ENCODE results near the gene APPL2. TPM values are rescaled to one million over a fixed set of nuclear protein-coding genes. Genes with fewer than 3 reads are reported as not detected.
A peak's percentile ranks its signal among the peaks of the same experiment; 100 is the strongest.
"Not testable (repeated sequence)": the region's sequence is repeated elsewhere in the genome, so short reads cannot be mapped to it uniquely, and the experiment has no call there.

Gene APPL2
- total RNA-seq, 1 donor from 2014 or later = 42.6 TPM

DNA sequence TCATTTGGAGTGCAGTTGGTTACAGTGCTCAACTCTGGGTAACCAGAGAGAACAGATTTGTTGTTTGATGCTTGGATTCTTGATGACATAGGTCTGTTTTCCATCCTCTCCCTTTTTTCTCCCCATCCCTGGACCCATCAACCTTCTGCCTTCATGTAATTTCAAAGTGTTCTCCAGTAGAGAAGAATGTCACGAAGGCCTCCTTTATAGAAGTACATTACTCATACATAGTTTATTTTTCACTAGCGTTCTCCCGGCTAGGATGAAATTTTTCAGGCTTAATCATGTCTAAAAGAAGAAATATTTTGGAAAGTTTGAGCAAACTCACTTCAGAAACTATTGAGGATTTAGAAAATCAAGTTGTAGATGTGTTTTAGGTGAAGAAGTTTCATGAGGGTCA, 20.9 kb upstream of the APPL2 start:
- DNase-seq (ENCODE audit: low spot score) = no peak

DNA sequence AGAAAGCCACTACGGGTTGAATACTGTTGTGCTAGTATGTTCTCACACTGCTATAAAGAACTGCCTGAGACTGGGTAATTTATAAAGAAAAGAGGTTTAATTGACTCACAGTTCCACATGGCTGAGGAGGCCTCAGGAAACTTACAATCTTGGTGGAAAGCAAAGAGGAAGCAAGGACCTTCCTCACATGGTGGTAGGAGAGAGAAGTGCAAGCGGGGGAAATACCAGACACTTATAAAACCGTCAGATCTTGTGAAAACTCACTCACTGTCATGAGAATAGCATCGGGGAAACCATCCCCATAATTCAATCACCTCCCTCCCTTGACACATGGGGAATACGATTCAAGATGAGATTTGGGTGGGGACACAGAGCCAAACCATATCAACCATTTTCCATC, 20.5 kb upstream of the APPL2 start:
- not testable (repeated sequence) for DNase-seq (ENCODE audit: low spot score)

DNA sequence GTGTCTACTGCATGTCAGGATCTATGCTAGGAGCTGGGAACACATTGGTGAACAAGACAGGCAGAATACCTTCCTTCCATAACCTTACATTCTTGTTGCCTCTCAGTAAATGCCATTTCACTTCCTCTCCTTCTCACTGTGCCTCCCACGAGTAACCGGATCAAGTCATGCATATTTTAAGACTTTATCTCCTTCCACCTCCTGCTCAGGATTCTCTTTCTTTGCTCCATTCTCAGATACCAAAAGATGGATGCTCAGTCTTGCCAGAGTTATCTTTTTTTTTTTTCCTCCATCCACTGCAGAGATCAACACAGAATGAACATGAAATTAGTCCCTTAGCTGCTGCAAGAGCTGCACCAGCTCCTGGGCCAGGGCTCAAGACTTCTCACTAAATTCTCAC, 20.0 kb upstream of the APPL2 start:
- DNase-seq (ENCODE audit: low spot score) = no peak

DNA sequence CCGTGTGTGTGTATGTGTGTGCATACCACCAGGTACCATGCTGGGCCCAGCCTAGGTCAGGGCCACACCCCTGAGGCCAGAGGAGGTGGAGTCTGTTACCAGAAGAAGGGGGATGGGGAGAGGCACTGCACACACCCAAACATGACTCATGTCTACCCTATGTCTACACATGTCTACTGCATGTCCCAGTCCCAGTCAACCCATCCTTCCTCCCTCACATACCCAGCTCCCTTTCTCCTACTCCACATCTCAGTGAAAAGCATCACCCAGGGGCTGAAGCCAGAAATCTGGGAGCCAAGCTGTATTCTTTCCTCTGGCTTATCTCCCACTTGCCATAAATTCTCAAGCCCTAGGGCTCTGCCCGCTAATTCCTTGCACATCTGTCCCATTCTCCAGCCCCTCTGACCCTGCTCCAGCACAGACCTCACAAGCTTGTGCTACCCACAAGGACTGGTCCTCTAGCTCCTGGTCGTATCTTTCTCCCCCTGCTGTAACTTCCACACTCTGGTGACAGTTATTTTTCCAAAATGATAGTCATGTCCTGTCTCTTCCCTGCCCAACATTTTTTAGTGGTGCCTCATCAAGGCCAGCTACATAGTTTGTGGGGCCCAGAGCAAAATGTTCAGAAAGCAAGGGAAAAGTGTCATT, 18.0 kb upstream of the APPL2 start:
- peak; percentile 76 for DNase-seq (ENCODE audit: low spot score)

DNA sequence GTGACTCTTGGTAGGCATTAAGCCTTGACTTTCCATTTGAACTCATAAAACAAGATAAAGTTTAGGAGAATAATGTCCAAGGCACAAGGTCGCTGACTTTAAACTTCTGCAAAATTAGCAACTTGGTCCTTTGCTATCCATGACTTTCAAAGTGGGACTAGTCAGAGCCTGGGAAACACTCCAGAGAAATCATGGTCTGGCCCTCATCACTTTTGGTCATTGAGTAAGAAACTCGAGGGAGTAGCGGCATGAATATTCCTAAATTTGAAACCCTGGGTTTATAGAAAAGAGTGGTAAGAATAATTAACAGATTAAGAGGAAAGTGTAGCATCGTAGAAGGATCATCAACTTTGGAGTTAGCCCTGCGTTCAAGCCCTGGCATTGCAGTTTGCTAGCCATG, 16.9 kb upstream of the APPL2 start:
- DNase-seq (ENCODE audit: low spot score) = no peak

DNA sequence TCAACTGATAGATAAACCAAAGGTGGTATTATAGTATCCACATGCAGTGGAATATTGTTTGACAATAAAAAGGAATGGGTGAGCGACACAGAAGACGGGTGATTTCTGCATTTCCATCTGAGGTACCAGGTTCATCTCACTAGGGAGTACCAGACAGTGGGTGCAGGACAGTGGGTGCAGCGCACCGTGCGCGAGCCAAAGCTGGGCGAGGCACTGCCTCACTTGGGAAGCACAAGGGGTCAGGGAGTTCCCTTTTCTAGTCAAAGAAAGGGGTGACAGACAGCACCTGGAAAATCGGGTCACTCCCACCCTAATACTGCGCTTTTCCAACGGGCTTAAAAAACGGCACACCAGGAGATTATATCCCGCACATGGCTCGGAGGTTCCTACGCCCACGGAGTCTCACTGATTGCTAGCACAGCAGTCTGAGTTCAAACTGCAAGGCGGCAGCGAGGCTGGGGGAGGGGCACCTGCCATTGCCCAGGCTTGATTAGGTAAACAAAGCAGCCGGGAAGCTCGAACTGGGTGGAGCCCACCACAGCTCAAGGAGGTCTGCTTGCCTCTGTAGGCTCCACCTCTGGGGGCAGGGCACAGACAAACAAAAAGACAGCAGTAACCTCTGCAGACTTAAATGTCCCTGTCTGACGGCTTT, 9.9 kb upstream of the APPL2 start:
- not testable (repeated sequence) for DNase-seq (ENCODE audit: low spot score)

GRCh38 chr12:105245291-105245690, 9.3 kb upstream of the APPL2 start:
- no peak for DNase-seq (ENCODE audit: low spot score)

- no peak for DNase-seq (ENCODE audit: low spot score)
These were observed 4.3 kb upstream of the APPL2 start for GRCh38 chr12:105240228-105240627.

DNA sequence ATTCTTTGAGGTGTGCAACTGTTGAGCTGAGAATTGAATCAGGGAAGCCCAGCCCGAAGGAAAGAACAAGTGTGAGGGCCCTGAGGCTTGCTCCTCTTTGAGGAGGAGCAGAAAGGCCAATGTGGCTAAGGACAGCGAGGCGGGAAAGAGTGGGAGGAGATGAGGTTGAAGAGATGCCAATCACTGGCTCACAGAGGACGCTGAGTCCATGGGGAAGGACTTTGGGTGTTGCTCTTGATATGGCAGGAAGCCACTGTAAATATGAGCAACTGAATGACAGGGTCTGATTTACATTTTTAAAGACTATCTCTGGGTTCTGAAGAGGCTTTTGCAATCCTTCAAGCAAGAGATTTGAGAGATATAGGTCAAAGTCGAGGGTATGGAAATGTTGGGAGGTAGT, 3.3 kb upstream of the APPL2 start:
- DNase-seq (ENCODE audit: low spot score) = no peak

GRCh38 chr12:105237666-105238065, 1.7 kb upstream of the APPL2 start:
- no peak for DNase-seq (ENCODE audit: low spot score)

- DNase-seq (ENCODE audit: low spot score) = no peak
These were observed 668 bp downstream of the APPL2 start for GRCh38 chr12:105235281-105235731.

DNA sequence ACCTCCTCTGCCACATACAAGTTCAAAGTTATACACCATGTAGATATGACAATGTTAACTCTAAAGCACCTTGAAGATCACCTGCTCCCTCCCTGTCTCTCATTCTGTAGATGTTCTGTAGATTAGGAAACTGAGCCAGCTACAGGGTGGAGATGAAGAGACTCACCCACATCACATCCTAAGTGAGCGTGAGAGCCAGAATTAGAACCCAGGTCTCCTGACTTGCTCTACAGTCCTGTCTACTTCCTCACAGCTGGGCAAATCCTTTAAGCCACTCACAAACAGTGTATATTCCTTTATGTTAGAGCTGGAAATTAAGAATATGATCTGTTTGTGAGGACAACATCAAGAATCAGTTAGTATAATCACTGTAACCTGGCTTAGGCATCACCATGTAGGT, 1.8 kb downstream of the APPL2 start:
- no peak for DNase-seq (ENCODE audit: low spot score)

DNA sequence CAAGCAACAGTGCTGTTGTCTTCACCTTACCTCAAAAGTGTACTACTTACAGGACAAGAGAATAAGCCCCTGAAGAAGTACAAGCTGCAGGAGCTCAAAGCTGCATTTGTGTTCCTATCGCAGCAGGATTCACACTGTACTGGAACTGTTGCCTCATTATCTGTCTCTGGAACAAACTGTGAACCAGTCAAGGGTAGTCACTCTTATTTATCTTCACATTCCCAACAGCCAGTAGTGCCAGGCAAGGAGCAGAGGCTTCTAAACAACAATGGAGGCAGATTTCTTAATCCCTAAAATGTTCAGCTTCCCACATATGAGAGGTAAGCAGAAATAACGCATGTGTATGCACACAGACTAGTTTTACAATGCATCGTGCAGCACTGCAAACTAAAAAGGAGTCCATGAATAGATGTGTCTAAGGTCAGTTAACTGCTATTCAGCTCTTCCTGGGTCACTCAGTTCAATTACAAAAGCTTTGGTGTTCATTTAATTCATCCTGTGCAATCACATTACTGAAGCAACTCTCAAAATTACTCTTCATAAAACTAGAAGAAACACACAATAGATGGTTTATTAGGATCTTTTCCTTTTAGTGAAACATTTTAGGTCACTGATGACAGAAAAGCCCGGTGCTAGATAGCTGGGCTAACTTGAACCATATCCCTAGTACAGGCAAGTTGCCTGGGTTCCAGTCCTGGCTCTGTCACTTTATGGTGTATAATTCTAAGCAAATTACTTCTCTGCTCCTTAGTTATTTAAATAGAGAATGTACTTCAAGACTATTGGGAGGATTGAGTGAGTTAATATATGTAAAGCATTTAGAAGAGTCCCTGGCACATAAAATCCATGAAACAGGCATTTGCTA, 2.7 kb downstream of the APPL2 start:
- no peak for DNase-seq (ENCODE audit: low spot score)

- DNase-seq (ENCODE audit: low spot score) = no peak
These were observed 4.6 kb downstream of the APPL2 start for GRCh38 chr12:105231396-105231795.

- peak; percentile 56 for DNase-seq (ENCODE audit: low spot score)
These were observed 6.6 kb downstream of the APPL2 start for GRCh38 chr12:105229371-105229770.

GRCh38 chr12:105228966-105229365, 7.0 kb downstream of the APPL2 start:
- DNase-seq (ENCODE audit: low spot score) = no peak

DNA sequence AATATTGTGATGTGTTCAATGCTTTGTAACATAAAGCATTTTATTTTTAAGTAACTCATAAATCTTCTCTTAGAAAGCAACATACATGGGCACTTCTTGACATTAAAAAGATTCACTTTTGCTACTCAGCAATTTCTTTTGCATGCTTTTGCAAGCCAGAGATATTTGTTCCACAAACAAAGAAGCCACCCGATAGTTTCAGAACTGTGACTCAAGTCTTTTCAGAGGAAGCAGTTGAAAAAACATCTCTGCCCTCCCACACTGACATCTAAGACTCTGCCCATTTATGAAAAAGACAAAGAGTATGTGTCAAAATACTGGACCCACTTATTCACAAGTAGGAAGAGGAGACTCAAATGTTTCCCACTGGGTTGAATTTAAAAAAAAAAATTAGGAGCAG, 7.5 kb downstream of the APPL2 start:
- no peak for DNase-seq (ENCODE audit: low spot score)

DNA sequence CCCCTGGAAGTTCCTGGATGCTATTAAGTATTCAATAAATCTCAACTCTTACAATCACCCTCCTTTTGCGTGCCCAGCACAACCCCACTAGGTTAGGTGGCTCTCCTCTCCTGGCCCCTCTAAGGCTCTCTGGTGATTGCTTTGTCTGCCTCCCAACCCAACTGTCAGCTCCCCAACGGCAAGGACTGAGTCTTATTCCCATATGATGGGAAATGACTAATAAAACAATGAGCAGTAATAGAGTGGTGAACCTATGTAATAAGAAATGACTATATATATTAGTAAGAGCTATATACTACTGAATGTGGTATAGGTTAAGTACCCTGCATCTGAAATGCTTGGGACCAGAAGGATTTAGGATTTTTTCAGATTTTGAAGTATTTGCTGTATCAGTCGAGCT, 8.1 kb downstream of the APPL2 start:
- no peak for DNase-seq (ENCODE audit: low spot score)

- DNase-seq (ENCODE audit: low spot score) = peak; percentile 96
These were observed 9.8 kb downstream of the APPL2 start for GRCh38 chr12:105226219-105226618.

GRCh38 chr12:105225505-105226015, 10.4 kb downstream of the APPL2 start:
- no peak for DNase-seq (ENCODE audit: low spot score)

DNA sequence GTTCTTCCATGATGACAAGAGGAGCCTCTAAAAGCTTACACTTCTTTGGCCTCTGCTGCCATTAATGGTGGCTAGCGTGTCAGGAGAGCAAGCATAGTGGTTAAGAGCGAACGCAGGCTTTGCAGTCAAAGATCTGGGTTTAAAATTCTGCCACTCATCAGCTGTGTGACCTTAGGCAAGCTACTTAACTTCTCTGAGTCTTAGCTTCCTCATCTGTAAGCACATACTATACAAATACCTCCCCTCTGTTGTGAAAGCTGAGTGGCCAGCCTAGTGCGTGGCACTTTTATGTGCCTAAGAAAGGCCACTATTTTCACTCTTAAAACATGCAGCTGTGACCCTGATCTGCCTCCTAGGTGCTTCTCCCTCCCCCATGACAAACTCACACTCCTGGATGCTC, 11.6 kb downstream of the APPL2 start:
- no peak for DNase-seq (ENCODE audit: low spot score)

GRCh38 chr12:105223884-105224283, 12.1 kb downstream of the APPL2 start:
- no peak for DNase-seq (ENCODE audit: low spot score)

All from umbilical cord (tissue), 2 donors.